ENCODE results near the gene BTF3L4.

Gene BTF3L4

DNA sequence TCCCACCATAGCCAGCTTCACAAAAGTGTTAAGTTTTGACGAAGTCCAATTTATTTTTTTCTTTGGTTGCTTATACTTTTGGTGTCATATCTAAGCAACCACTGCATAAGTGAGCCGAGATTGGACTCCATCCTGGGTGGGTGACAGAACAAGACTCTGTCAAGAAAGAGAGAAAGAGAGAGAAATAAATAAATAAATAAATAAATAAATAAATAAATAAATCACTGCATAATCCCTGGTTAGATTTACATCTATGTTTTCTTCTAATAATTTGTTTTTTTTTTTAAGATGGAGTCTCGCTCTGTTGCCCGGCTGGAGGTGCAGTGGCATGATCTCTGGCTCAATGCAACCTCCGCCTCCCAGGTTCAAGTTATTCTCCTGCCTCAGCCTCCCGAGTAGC is 67.5 kb downstream of the BTF3L4 start:
- no peak for DNase-seq (ENCODE audit: low spot score)

DNA sequence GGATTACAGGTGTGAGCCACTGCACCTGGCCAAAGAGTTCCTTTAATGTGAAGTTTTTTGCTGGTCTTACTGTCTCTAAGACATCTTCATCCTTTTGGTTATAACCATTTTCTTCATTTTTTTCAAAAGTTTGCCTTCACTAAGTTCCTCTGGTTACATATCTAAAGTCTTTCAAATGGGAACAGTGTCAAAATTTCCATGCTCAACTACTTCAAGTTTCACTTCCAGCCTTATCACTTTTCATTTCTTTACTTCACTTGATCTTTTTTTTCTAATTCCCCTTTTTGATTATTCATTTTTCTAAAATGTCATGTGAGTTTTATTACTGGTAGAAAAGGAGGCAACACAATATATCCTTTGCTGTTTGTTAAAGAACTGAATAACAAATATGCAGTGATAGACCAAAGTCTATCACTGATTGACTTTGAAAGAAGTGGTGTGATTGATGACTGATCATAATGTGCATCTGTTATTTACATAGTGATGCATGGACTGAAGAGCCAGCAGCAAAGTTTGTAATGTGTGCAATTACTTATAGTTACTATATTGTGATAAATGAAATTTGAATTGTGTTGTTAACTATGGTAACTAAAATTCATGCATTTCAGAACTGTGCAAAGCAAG is 69.8 kb downstream of the BTF3L4 start:
- no peak for DNase-seq (ENCODE audit: low spot score)

GRCh38 chr1:52127181-52128180 is 71.4 kb downstream of the BTF3L4 start:
- no peak for DNase-seq (ENCODE audit: low spot score)

- no peak for DNase-seq (ENCODE audit: low spot score)
Measured at GRCh38 chr1:52139817-52140540, 83.9 kb downstream of the BTF3L4 start.

Measured in hematopoietic multipotent progenitor cell treated with erythropoietin and hydrocortisone succinate and interleukin-3 and kit ligand, for 17 days (in vitro differentiated cells).